NCI-H1436 treated with DMSO at 0.1 percent for 48 hours (cell line): ENCODE measurements around the gene CPEB4.

Source experiments
- DNase-seq: peaks from one replicate; lab custom pipeline; 2025; lab: John Stamatoyannopoulos, UW

The CPEB4 gene

GRCh38 chr5:173972925-173973615, 84.9 kb downstream of the CPEB4 start:
- DNase-seq: no peak

DNA sequence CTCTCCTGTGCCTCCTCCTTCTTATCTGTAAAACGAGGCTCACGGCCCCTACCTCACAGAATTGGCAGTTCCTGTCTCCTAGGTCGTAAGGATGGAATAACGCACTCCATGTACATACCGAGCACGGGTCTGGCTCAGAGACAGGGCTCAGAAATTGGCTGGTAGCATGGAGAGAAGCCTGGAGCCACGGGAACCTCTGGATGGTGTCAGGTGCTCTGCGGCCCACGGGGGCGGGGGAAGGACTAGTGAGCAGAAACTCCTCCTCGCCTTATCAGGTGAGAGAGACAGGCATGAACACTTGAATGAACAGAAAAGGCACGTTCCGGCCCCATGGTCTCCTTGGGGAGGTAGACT, 85.4 kb downstream of the CPEB4 start:
- no peak for DNase-seq

DNA sequence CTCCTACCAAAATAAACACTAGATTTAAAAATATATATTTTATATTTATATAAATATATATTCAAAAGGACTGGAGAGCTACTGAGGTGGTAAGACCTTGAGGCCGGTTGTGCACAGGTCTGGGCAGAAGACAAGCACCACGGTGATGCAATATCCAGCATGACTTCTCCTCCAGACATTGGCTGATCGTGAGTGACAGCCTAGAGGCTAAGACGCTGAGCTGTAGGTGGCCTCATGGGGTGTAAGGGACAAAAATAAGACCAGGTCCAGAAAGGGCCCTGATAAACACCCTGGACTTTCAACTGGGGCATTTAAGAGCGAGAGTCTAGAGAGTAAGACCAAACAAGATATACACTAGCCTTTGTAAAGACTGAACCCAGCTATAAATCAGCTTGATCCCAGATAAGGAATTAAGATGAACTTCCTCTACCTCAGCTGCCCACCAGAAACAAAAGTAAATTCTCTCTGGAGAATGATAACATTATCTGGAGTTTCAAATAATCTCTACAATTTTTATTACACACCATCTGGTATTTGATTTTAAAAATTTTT, 86.6 kb downstream of the CPEB4 start:
- DNase-seq: no peak

GRCh38 chr5:173981185-173981761, 93.1 kb downstream of the CPEB4 start:
- DNase-seq: no peak

DNA sequence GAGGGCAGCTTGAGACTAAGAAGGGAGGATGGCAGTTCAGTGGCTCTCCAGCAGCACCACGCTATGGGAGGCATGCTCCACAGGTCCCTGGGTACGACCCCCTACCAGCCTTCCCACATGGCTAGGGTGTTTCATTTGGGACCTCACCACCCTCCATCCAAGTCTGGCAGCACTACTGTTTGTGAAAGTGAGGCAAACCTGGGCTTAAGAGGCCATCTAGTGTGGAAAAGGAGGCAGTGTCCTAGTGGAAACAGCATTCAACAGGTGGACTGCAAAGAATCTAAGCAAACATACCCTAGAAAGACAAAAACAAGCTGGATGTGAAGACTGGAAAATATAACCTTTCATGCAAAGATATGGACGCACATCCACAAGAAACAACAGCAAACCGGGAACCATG, 96.1 kb downstream of the CPEB4 start:
- no peak for DNase-seq

DNA sequence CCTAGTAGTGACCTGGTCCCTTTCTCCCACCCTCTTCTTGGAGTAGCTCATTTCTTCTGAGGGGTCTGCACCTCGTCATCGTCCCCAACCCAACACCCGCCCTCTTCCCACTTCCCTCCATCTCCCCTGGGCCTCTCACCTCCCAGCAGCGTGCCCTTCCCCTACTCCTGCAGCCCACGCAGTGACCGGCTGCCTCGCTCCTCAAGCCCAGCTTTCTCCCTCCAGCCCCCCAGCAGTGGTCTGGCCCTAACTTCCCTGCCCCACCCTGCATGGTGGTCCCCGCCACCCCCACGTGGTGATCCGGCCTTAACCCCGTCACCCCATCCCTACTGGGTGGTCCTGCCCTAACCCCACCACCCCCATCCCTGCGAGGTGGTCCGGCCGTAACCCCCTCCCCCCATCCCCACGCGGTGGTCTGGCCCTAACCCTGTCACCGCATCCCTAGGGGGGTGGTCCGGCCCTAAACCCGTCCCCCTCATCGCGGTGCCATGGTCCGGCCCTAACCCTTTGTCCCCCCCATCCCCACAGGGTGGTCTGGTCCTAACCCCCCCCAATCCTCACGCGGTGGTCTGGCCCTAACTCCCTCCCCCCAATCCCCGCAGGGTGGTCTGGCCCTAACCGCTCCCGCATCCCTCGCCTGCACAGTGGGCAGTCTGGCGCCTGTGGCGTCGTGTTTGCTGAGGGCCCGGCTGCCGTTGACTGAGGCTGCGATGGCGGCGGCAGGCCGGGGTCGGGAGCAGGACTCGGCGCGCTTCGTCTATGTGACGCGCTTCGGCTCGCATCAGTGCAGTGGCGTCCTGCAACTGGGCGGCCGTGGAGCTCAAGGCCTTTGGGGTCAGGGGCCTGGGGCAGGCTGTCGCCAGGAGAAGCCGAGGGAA, 100.6 kb downstream of the CPEB4 start, which contains the start of gene C5orf47:
C5orf47 (plus strand) TSS at position 617 of the 878 bp plus-strand sequence; CDS start at position 711, 94 bp downstream.
- DNase-seq: no peak

DNA sequence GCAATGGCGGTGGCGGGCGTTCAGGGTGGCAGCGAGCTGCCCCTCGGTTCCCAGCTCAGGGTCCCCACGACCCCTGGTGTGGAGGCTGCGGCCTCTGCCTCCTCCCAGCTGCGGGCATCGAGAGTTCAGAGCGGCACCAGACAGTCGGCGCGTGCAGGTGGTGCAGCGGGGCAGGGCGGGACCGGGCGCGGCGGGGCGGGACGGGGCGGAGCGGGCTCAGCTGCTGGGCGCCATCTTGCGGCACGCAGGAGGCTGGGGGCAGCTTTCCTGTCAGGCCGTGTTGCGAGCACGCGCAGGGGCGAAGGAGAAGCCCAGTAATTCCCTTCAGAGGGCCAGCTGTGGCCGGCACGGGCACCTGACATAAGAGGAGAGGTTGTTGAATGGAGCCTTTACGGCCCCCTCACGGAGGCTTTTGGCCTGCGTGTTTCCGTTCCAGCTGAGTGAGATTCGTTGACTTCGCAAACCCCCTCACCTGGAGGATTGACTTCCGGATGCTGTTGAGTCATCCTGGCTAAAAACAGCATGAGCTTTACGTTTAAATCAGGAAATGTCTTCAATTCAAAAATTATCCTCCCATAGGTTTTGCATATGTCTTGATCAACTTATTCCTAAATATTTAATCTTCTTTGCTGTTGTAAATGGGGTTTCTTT, 101.4 kb downstream of the CPEB4 start:
- no peak for DNase-seq

GRCh38 chr5:173997331-173997730, 109.2 kb downstream of the CPEB4 start:
- no peak for DNase-seq

DNA sequence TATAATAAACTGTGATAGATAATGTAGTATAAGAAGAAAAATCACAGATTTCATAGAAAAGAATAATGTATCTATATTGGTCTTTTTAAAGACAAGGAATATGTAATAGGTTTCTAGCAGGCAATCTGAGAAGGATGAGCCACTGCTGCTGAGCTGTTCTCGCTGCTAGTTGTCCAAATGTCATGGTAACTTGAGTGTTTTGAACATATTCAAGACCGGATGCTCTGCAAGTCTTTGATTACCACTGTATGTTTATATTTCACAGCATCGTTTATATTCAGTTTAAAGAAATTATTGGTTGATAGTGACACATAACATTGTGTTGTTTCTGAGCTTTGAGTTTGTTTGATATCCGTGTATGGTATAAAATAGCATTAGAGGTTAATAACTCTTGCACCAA, 110.4 kb downstream of the CPEB4 start:
- no peak for DNase-seq

- DNase-seq: no peak
Observed at GRCh38 chr5:174000076-174000475, 111.9 kb downstream of the CPEB4 start.

- DNase-seq: no peak
Observed at GRCh38 chr5:174003795-174004194, 115.6 kb downstream of the CPEB4 start.

DNA sequence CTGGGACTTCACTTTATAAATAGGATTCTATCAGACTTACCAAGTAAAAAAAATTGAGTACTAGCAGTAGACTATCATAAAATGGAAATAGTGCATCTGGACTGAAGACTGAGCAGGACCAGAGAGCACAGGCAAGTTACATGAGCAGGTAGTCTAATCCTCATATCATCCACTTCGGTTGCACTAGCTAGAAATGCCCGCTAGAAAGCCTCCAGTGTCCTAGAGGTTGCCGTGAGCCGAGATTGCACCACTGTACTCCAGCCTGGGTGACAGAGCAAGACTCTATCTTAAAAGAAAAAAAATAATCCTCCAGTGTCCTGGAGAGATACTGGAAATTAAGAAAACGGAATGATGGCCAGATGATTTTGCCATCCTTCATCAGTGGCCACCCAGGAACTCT, 120.8 kb downstream of the CPEB4 start:
- DNase-seq: no peak

DNA sequence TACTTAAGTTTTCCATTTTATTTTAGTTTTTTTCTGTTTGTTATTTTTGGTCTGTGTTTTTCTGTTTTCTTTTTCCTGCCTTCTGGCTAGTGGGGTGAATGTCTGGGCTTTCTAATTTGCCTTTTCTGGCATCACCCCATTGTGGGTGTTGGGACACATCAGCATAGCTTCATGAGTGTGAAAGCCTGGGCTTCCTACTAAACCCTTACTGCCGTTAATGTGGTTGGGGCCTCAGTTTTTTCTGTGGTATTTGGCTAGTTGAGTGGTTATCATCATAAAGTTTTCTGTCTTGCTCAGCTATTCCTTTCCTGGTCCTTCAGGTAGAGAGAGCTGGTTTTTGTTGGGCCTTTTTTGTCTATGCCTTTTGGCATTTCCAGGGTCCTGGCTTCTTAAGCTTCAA, 122.2 kb downstream of the CPEB4 start:
- no peak for DNase-seq

DNA sequence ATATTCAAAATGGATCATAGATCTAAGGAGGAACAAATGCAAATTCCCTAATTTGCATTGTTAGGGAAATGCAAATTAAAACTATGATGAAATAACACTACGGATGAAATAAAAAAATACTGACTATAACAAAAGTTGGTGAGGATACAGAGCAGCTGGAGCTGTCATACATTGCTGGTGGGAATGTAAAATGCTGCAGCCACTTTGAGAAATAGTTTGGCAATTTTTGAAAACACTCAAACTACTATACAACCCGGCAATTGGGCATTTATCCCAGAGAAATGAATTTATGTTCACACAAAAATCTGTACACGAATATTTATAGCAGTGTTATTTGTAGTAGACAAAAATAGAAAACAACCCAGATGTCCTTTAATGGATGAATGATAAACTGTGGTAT, 123.3 kb downstream of the CPEB4 start:
- no peak for DNase-seq
